GM18511 (cell line): Measurements from ENCODE around the gene EPHB3.

Source experiments
- ATAC-seq: cut with Tn5 transposase; IDR thresholded peaks from one replicate; pipeline ENCODE4 v1.9.1; 2021; ENCODE audit warnings: mild to moderate bottlenecking, moderate library complexity; ENCODE audit not compliant: unreplicated experiment

The EPHB3 gene

DNA sequence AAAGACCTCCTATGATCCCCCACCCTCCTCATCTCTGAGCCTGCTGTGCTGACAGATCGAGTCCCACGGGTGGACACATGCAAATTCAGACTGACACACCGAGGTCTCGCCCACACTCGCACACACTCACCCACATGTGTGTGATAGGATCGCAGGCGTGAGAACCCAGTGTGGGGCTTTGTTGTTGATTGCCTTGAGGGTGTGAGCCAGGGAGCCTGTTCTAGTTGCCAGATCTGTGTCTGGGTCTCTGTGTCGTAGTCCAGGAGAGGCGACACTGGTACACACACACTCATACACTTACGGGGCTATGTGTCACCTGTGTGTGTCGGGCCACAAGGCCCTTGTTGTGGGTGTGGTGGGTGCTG is 2.0 kb downstream of the EPHB3 start:
- no peak for ATAC-seq

DNA sequence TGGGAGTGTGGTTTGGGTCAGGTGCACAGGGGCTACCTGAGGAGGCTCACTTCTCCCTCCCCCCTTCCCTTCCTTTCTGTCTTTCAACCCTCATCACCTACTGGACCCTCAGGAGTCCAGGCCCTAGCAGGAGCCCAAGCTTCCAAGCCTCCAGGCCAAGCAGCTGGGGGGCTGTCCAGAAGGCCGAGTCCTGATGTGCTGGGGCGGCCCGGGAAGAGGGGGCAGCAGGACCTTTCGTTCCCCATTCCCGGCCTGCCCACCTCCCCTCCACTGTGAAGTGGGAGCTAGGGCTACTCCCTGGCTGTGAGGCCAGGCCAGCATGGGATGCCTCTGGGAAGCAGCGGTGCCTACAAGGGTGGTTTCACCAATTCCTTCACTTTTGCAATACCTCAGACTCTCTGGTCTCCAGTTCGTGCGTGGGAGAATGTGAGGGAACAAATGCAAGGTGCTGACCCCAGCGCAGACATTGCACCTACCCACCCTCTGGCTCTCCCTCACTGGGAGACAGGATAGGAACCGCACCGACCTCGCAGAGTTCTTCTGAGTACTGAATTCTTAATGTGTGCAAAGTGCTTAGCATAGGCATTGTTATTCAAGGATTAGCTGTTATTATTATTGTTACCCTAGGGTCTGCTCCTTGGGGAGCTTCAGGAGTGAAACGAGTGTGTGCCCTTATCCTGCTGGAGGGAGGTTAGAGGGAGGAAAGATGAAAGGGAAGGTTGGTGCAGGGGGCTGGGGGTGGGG is 2.5 kb downstream of the EPHB3 start:
- no peak for ATAC-seq

DNA sequence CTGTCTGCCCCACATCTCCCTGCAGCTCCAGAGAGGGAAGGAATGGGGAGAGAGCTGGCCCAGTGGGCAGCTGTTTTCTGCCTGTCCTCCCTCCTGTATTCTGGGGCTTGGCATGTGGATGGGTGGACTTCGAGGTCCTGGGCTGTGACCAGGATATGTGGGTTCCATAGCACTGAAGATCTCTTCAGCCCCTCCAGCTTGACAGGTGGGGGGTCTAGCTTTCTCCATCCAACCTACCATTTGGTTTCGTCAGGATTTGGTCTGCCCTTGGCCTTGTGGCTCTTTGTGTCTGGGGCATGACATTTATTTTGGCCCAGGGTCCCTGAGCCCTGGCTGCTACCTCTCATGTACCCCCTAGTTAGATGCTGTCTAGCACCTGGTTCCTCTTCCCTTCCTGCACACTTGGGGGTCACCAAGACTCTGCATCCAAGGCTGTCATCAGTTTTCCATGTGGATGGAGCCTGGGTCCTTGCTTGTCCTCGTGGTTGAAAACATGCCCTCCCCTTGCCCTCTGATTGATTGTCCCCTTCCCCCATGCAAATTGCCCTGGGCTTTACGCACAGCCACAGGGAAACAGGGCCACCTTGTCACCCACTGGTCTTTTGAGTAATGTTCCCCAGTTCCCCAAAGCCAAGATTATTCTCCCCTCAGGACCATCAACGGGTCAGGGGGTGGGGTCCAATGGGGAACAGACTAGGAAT is 3.2 kb downstream of the EPHB3 start:
- no peak for ATAC-seq

DNA sequence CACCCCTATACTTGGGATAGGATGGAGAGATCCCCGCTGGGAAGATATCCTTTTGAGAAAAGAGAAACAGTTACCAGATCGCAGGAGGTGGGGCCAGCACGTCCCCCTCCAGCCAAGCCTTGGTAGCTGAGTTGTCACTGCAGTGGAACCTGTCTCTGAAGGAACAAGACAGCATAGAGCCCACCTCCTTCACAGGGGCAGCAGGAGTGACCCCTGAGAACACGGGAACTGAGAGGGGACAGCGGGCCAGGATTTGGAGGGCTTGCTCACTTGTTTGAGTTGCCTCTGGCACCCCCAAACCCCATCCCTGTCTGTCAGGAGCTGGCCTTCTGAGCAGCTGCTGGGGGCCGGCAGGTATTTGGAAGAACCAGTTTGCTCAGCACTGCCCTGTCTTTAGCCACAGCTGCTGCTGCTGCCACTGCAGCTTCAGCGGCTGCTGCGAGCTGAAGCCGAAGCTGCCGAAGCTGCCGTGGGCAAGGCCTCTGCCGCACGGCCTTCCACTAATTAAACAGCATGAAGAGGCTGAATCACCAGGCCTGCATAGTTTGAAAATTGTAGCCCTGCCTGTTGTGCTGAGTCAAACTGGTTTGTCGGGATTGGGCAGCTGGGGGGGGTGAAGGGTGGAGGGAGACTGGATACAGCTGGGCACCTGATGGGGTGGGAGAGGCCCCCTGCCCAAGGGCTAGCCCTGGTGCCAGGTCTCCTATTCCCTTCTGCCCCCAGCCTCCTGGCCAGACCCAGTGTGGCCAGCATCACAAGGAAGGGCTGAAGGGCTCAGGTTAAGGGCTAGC is 4.0 kb downstream of the EPHB3 start:
- no peak for ATAC-seq

DNA sequence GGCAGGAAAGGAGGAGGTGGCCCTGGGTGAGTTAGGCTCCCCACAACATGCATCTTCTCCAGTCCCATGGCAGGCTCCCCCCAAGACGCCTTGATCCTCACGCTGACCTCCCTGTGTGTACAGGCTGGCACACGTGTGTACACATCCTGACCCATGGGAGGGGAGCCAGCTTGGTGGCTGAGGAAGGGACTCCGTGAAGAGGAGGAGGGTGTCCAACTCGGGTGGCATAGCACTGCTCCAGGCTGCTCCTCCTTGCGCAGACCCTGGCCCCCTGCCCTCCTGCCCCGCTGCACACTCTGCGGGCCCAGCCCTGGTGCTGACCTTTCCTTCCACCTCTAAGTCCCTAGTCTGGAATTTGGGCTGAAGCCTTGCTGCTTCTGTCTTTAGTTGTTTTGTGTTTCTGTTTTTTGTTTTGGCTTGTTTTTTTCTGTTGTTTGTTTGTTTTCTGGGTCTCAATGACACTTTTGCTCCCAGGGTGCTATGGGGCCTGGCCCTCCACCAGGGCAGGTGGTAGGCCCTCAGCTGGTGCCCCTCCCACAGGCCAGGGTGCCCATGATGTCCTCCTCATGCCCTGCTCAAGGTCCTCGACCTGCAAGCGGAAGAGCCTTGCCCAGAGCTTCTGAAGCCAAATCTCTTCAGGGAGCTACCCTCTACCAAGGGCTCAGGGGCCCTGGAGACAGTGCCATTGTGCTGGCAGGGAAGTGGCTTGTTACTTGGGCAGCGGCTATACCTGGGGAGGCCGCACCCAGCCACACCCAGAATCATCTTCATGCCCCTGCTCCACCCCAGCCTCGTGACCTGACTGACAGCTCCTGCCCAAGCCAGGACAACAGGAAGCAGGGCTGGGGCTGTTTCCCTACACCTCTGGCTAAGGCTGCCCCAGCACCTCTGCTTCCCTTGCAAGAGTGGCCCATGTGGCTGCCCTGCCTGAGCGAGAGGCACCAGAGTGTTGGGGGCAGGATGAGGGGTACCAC is 5.1 kb downstream of the EPHB3 start:
- ATAC-seq = no peak

DNA sequence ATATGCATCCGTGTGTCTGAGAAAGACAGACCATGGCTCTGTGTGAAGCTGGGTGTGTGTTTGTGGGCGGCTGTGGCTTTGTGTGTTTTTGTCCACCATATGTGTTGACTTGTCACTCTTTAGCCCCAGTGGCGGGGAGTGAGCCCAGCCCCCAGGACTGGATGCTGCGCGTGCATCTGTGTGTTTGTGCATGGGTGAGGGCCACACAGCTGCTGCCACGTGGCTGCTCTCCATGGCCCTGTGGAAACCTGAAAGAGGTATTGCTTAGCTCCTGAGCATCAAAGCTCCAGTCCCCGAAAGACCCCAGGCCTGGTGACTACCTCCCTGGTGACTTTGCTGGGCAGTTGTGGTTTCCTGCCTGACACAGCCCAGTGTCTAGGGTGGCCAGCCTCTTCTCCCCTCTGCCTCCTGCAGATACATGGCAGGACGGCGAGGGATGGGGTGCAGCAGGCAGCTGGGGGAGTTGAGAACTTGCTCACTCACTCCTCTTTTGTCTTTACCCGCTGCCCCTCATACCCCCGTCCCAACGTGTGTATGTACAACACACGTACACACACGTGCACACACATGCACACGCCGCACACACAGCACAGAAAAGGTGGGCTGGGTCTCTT is 6.5 kb downstream of the EPHB3 start:
- ATAC-seq = no peak

DNA sequence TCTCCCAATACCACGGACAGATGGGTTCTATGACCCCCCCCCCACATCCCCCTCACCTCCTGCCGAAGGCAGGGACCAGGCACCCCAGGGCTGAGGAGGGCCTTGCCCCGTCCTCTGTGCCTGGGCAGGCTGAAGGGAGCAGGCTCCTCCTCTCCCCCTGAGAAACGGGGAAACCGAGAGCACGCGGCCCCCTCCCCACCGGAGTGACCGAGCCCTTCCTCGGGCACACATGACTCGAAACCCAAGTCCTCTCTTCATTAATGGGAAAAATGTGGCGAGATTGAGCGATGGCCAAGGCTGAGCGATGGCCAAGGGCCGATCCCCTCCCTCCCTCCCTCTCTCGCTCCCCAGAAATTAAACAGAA is 7.0 kb downstream of the EPHB3 start:
- no peak for ATAC-seq

DNA sequence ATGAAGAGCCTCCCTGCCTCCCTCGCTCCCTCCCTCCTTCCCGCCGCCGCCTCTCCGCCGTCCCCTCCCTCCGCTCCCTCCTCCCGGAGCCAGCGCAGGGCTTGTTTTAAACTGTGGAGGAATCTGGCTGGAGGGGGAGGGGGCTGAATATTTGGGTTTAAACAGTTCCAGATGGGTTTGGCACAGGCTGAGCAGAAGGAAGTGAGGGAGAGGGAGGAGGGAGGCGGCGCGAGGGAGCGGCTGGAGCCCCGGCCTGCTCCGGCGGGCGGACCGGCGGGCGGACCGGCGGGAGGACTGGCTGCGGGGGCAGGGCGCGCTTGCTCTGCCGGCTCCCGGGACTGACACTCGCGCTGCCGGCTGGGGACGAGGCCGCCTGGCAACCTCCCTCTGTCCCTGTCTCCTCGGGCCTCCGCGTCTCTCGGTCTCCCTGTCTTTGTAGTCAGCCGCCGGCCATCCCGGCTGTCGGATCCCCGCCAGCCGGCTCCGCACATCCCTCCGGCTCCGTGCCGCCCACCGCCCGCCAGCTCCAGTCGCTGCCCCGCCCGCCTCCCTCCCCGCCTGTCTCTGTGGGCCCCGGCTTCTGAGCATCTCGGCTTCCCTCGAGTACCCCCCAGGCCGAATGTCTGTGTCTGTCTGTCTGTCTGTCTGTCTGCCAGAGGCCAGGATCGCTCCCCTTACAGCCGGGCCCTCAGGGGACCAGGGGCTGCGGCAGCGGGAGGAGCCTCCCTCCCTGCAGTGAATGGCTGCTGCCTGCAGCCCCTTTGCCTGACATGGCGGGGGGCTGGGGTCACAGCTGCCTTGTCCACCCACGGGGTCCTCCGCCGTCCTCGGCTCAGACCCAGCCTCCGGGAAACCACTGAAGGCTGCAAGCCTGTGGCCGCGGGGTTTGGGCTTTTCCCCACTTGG is 7.6 kb downstream of the EPHB3 start:
- no peak for ATAC-seq

DNA sequence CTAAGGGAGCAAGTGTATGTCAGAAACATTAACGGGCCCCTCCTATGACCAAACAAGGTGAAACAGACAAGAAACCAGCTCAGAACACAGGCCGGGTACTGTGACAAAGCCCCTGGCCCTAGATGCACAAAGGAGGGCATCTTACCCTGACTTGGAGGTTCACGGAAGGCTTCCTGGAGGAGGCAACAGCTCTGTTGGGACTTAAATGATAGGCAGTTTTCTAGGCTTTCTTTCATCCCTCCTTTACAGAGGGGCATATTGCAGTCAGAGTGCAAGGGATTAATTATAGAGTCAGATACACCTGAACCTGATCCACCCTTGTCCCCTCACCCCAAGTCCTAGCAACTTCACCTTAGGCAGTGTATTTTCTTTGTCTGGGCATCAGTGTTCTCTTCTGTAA is 8.4 kb downstream of the EPHB3 start:
- ATAC-seq = no peak

DNA sequence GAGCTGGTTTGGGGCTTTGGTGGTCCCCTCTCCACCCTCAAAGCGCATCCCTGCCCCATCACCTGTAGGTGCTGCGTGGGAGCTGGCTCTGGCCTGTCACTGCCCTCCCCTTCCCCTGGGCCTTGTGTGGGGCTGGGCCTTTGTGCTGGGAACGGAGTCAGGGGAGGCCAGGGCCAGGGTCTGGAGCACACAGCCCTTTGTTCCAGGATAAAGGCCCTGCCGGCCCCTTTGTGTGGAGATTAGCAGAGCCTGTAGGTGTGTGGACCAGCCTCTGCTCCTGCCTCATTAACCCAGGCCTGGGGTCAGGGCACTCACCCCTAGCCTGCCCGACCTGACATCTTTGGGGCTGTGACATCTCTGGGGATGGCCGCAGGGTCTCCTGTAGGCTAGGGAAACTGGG is 8.9 kb downstream of the EPHB3 start:
- no peak for ATAC-seq

DNA sequence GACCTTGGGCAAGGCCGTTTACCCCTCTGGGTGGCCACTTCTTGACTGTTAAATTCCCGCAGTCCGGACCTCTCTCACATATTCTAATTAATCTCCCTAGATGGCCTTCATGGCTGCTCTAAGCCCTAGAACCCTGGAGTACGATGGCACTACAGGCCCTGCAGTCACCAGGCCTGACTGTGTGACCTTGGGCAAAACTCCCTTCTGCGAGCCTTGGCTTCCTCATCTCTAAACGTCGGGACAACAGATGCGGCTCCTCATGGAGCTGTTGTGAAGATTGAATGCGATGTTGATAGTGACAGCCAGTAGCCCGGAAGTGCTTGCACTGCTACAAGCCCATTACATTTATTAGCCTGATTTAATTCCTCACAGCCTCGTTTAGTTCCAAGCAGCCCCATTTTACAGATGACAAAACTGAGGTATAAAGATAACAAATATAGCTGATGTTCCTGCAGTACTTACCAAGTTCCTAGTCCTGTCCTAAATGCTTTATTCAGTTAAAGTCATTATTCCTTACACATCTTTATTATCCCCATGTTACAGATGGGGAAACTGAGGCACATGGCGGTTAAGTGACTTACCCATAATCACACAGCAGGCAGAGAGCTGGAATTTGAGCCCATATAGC is 10.3 kb downstream of the EPHB3 start:
- no peak for ATAC-seq

DNA sequence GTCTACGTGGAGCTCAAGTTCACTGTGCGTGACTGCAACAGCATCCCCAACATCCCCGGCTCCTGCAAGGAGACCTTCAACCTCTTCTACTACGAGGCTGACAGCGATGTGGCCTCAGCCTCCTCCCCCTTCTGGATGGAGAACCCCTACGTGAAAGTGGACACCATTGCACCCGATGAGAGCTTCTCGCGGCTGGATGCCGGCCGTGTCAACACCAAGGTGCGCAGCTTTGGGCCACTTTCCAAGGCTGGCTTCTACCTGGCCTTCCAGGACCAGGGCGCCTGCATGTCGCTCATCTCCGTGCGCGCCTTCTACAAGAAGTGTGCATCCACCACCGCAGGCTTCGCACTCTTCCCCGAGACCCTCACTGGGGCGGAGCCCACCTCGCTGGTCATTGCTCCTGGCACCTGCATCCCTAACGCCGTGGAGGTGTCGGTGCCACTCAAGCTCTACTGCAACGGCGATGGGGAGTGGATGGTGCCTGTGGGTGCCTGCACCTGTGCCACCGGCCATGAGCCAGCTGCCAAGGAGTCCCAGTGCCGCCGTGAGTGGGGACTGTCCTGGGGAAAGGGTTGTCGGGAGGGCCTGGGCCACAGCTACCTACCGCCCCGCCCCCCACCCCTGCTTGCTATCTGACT is 11.2 kb downstream of the EPHB3 start:
- ATAC-seq = no peak

DNA sequence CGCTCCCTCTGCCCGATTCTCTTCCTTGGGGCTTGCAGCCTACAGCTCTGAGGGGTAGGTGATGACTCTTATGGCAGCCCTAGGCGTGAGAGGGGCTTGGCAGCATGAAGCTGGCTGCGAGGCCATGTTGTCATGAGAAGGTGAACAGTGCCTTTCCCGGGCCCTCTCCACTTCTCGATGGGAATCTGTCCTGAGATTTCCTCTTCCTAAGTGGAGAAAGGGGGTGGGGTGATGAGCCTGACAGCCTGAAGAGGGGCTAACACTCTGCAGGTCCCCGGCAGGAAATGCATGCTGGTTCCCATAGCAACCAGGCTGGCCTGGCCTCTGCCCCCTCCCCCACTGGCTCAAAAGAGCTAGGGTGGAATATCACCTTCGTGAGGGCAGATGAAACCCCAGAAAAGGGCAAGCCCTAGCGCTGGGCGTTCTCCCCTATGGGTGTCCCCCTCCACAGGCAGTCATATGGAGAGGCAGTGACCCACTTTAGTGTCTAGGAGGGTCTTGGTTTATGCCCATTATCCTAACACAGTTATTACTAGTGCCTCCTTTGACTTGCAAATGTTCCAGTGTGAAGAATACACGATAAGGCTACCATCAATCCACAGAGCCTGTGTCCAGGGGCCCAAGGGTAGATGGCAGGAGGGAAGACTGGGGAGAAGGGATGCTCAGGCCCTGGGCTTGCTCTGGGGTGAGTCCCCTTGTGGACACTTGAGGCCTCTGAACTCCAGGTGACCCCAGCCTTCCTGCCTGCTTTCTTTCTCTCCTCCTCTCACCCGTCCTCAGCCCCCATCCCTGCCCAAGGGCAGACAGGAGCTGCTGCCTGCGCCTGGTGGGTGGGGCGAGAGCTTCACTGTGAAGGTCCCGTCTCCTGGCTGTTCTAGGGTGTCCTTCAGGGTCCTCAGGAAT is 13.2 kb downstream of the EPHB3 start:
- ATAC-seq = no peak

DNA sequence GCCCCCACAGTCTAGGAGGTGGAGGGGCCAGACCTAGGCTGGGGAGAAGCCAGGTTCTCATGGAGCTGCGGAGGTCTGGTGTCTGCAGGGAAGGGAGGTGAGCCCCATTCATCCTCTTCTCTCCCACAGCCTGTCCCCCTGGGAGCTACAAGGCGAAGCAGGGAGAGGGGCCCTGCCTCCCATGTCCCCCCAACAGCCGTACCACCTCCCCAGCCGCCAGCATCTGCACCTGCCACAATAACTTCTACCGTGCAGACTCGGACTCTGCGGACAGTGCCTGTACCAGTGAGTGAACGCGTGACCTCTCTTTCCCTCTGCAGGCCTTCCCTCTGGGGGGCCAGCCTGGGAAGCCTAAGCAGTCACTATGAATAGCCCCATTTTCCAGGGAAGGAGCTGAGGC is 14.1 kb downstream of the EPHB3 start:
- ATAC-seq = no peak

DNA sequence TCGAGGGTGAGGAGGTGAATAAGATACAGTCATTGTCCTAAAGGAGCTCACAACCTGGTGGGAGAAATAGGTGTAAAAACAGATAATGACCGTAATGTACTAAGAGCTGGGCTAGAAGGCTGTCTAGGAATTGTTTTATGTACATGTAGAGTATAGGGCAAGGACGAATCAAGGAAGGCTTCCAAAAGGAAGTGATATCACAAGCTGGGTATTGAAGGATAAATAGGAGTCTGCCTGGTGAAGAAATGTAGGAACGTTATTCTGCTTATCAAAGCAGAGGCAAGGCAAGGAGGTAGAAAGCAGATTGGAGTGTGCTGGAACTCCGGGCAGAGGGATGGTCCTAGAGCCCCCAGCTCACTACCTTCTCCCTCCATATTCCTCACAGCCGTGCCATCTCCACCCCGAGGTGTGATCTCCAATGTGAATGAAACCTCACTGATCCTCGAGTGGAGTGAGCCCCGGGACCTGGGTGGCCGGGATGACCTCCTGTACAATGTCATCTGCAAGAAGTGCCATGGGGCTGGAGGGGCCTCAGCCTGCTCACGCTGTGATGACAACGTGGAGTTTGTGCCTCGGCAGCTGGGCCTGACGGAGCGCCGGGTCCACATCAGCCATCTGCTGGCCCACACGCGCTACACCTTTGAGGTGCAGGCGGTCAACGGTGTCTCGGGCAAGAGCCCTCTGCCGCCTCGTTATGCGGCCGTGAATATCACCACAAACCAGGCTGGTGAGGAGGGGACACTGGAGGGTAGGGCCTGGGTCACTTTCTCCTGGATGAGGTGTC is 15.1 kb downstream of the EPHB3 start:
- no peak for ATAC-seq

DNA sequence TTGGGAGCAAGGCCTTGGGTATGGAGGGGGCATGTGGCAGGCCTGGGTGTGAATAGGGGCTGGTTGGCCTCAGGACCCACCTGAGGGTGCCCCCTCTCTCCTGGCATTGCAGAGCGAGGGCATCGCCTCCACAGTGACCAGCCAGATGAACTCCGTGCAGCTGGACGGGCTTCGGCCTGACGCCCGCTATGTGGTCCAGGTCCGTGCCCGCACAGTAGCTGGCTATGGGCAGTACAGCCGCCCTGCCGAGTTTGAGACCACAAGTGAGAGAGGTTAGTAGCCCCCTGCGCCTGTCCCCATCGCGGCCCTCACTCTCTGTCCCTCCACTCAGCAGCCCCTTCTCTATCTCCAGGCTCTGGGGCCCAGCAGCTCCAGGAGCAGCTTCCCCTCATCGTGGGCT is 16.0 kb downstream of the EPHB3 start:
- ATAC-seq = no peak

DNA sequence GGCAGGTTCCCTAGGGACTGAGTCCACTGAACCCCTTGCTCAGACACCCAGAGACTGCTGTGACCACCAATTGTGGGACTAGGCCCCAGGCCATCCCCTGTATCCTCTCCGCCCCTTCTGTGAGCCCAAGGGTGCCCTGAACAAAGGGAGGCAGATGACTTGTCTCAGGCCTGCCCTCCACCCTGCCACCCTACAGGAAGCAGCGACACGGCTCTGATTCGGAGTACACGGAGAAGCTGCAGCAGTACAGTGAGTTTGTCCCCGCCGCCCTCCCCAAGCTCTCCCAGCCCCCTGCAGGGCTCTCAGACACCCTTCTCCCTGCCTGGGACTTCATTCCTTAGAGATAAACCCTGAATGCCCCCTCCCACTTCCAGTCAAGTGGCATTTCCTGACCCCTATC is 16.6 kb downstream of the EPHB3 start:
- ATAC-seq = no peak
